Heart right ventricle (tissue), 16 donors: ENCODE data around the gene AKR1C1. TPM values are rescaled to one million over a fixed set of nuclear protein-coding genes. Genes with fewer than 3 reads are reported as not detected.
"Not testable (repeated sequence)": the region's sequence is repeated elsewhere in the genome, so short reads cannot be mapped to it uniquely, and the experiment has no call there.

Experiments
- ATAC-seq, 8 donors: fragments of 200-7000 bp; cut with Tn5 transposase; one replicate each; pipeline ENCODE4 v1.9.1; 2020; ENCODE audit warnings: mild to moderate bottlenecking in 8 of 8, moderate library complexity in 8 of 8, moderate number of reproducible peaks in 1 of 8
- DNase-seq, 2 donors: peaks; one replicate each; pipeline ENCODE4 v3.0.0-alpha.2; 2020
- H3K27ac ChIP-seq, 10 donors: fragments of 200-600 bp; sonication (generic) in 2 of 10; one replicate each; pipeline versions ENCODE4 v1.5.0 to v1.8.0; 2020 to 2022; ENCODE audit warnings: mild to moderate bottlenecking in 3 of 10
- H3K27me3 ChIP-seq, 7 donors: fragments of 200-600 bp; one replicate each; pipeline ENCODE4 v1.8.0; 2021 to 2022; ENCODE audit warnings: mild to moderate bottlenecking in 2 of 7
- H3K36me3 ChIP-seq, 9 donors: fragments of 200-600 bp; sonication (generic) in 1 of 9; one replicate each; pipeline versions ENCODE4 v1.5.0 to v1.8.0; 2020 to 2022; ENCODE audit warnings: mild to moderate bottlenecking in 2 of 9
- H3K4me1 ChIP-seq, 9 donors: fragments of 200-600 bp; sonication (generic) in 1 of 9; one replicate each; pipeline versions ENCODE4 v1.5.0 to v1.8.0; 2020 to 2022; ENCODE audit warnings: mild to moderate bottlenecking in 4 of 9
- H3K4me3 ChIP-seq, 10 donors: fragments of 200-600 bp; sonication (generic) in 2 of 10; one replicate each; pipeline versions ENCODE4 v1.5.0 to v1.8.0; 2020 to 2022; ENCODE audit warnings: mild to moderate bottlenecking in 7 of 10, moderate library complexity in 2 of 10
- H3K9me3 ChIP-seq, 11 donors: fragments of 200-600 bp in 10 of 11; sonication (generic) in 2 of 11; one replicate each; pipeline versions ENCODE4 v1.5.0 to v1.8.0; 2013 to 2022; ENCODE audit warnings: mild to moderate bottlenecking in 2 of 11, control low read depth in 1 of 11, moderate library complexity in 1 of 11
- CTCF ChIP-seq, 9 donors: fragments of 200-600 bp; sonication (generic) in 2 of 9; IDR thresholded peaks; one replicate each; pipeline versions ENCODE4 v1.5.0 to v1.8.0; 2021 to 2022; ENCODE audit warnings: antibody characterized with exemption in 9 of 9, mild to moderate bottlenecking in 5 of 9, moderate library complexity in 1 of 9
- WGBS, 2 donors: extraction: QIAGEN DNeasy Blood & Tissue Kit; methylation state at CpG; one replicate each; pipeline ENCODE4 v1.1.7; 2013; ENCODE audit warnings: inconsistent platforms in 1 of 2; 5-methylcytosine and 5-hydroxymethylcytosine counted together
- intact Hi-C, 10 donors: fragments of 100-400 bp; cut with DNase I; formaldehyde crosslinking; loops; one replicate each; pipeline versions ENCODE4 v1.11.1 to v1.14.2; 2022
- long read RNA-seq, 3 donors: library from polyadenylated mRNA; unstranded; transcript quantifications; one replicate each; pipeline ENCODE4 v2.0.0, GENCODE V29; 2020 to 2021
- polyA plus RNA-seq, 2 donors: library from polyadenylated mRNA; stranded (reverse); fragments of 200-250 nt; gene quantifications; one replicate each; pipeline ENCODE4 v1.2.3, GENCODE V29; 2013
- total RNA-seq, 10 donors: library from RNA; stranded (reverse); fragmentation: NEBNext Ultra II Directional in 3 of 10; extraction: Animal tissue kit (Norgen Biotek cat#: 25700) in 3 of 10; gene quantifications; one replicate each; pipeline versions ENCODE4 v1.2.1 to v1.2.4, GENCODE V29; 2021 to 2023
- donor health status: Arrhythmogenic right ventricular cardiomyopathy.
- donor health status: ischemic (EF 13 %, LVEDD 7.1; RV severe dilation, severe dysfunction).
- donor health status: healthy with polysubstance abuse.
- donor health status: DM: no; HTN: yes; CAD: no.
- donor health status: DM: no; HTN: no; CAD: no.
- donor health status: ischemic (EF 25% LVEDD 6.9; RV normal size, moderate dysfunction).
- donor health status: ischemic (EF 25% LVEDD 5.7; RV mildly dilated, moderate dysfunction).
- donor health status: healthy.
- donor health status: DM: yes; HTN: yes; CAD: no.
- donor health status: Ischemic cardiomyopathy.
- donor health status: ischemic (EF 35%, LVEDD 5.7; RV mildly dilated, moderate dysfunction).
- donor health status: nonischemic (EF 11% LVEDD 7.7; RV severe dilation, severe dysfunction).
- donor health status: DM: yes; HTN: yes; CAD: no.
- donor health status: PGD.
- donor health status: ischemic (EF 29% LVEDD 5.4; RV normal size, mild dysfunction).
- donor health status: nonischemic (EF 23%, LVEDD 6.1; RV moderate dilation, normal function).

AKR1C1 gene
- total RNA-seq, result 10 to 100 TPM in 8 of 10 donors, 1 to 10 TPM in 2; 6.6 to 35.2 (median 13.4) TPM
- 100 to 1,000 TPM in 1 of 2 donors, 10 to 100 TPM in 1; 23.7 to 131 TPM for polyA plus RNA-seq
- long read RNA-seq, donor 1, full-length matches to known transcripts, result 1 of 2 reads
- long read RNA-seq, donor 1, partial matches to known transcripts, result 0 of 2 reads
- long read RNA-seq, donor 1, other reads (novel, unspliced or antisense), result 1 of 2 reads
- long read RNA-seq, donor 2, partial matches to known transcripts, result 2 of 4 reads
- long read RNA-seq, donor 2, other reads (novel, unspliced or antisense), result 2 of 4 reads
- long read RNA-seq, donor 3, full-length matches to known transcripts, result 1 of 1 reads
- long read RNA-seq, donor 3, partial matches to known transcripts, result 0 of 1 reads
- long read RNA-seq, donor 3, other reads (novel, unspliced or antisense), result 0 of 1 reads

- H3K36me3 ChIP-seq, DNase-seq, H3K4me1 ChIP-seq, H3K9me3 ChIP-seq, H3K27me3 ChIP-seq: not testable (repeated sequence)
- 30 to 44% methylated on average over 6 of the region's 7 CpGs for WGBS, 2 donors
- peak within 1 kb of the TSS in 4 of 10 donors; percentile 26 to 43 (median 34) for H3K27ac ChIP-seq
- peak; percentile 92 to 98 (median 98) for ATAC-seq
- intact Hi-C loops, result loop anchor here in 1 of 10 donors (5.0 kb wide), 1 partner anchor 39 kb away; the partner anchor contains the start of gene AKR1C2
- H3K4me3 ChIP-seq, result peak within 1 kb of the TSS in 9 of 10 donors; percentile 18 to 50 (median 44)
These were observed at the start of gene AKR1C1 for GRCh38 chr10:4962876-4963814. AKR1C1 (plus strand) TSS chr10:4963415; CDS start chr10:4963445, 30 bp downstream.

- no peak for DNase-seq
- H3K4me1 ChIP-seq, result no peaks in the 10 kb centered on the region
- 91 to 92% methylated on average over 6 of the region's 6 CpGs for WGBS, 2 donors
These were observed 48.9 kb upstream of the AKR1C1 start for GRCh38 chr10:4914213-4914850.

GRCh38 chr10:4916086-4916716, 47.0 kb upstream of the AKR1C1 start:
- ATAC-seq (no peak), DNase-seq (no peak)
- no peaks in the 10 kb centered on the region for H3K36me3 ChIP-seq
- WGBS, 2 donors, result 92 to 94% methylated on average over 3 of the region's 3 CpGs
- no peak overlapping the region for H3K27ac ChIP-seq
- no peaks in the 10 kb centered on the region for H3K4me1 ChIP-seq
- H3K27me3 ChIP-seq, result no peaks in the 10 kb centered on the region
- no peak overlapping the region for H3K4me3 ChIP-seq
- H3K9me3 ChIP-seq, result no peaks in the 10 kb centered on the region
- intact Hi-C loops, result no loop called here
- no peak for TF ChIP-seq CTCF (IDR thresholded peaks at IDR 0.05)

More at GRCh38 chr10:4914213-4914850, 48.9 kb upstream of the AKR1C1 start:
- Histone ChIP-seq H3K4me3 (no peak overlapping the region), H3K36me3 (no peaks in the 10 kb centered on the region), H3K27me3 (no peaks in the 10 kb centered on the region), H3K9me3 (no peaks in the 10 kb centered on the region), H3K27ac (no peak overlapping the region)
- TF ChIP-seq CTCF (IDR thresholded peaks at IDR 0.05), result no peak
- intact Hi-C loops, result no loop called here
- ATAC-seq, result no peak

- H3K36me3 ChIP-seq, result no peaks in the 10 kb centered on the region
- H3K4me3 ChIP-seq, result no peak overlapping the region
- no peak for TF ChIP-seq CTCF (IDR thresholded peaks at IDR 0.05)
- H3K27ac ChIP-seq, result no peak overlapping the region
- intact Hi-C loops, result no loop called here
- DNase-seq (no peak), ATAC-seq (no peak)
- H3K9me3 ChIP-seq, result no peaks in the 10 kb centered on the region
- no peaks in the 10 kb centered on the region for H3K27me3 ChIP-seq
- no peaks in the 10 kb centered on the region for H3K4me1 ChIP-seq
- WGBS, 2 donors, result 87 to 88% methylated on average over 1 of the region's 1 CpG
These were observed 45.0 kb upstream of the AKR1C1 start for GRCh38 chr10:4918236-4918635.

- intact Hi-C loops, DNase-seq, H3K27me3 ChIP-seq, H3K4me1 ChIP-seq, H3K4me3 ChIP-seq, H3K36me3 ChIP-seq, H3K27ac ChIP-seq, ATAC-seq: not testable (repeated sequence)
- H3K9me3 ChIP-seq, result peaks cover 0 to 32% (median 6%) of the 10 kb centered on the region in 11 donors
These were observed 38.7 kb upstream of the AKR1C1 start for GRCh38 chr10:4924482-4924881.
